ENCODE data around the gene PCDHGB3. TPM values are rescaled to one million over a fixed set of nuclear protein-coding genes. Genes with fewer than 3 reads are reported as not detected.
"Not testable (repeated sequence)": the region's sequence is repeated elsewhere in the genome, so short reads cannot be mapped to it uniquely, and the experiment has no call there.

The PCDHGB3 gene
- total and polyA plus RNA-seq, 10 of the 15 experiments (the other 5 are each of a cell fraction or from before 2014, with no cell fraction given): 0.12 to 0.50 (median 0.20) TPM; not detected in 4

GRCh38 chr5:141394401-141395187, 24.6 kb downstream of the PCDHGB3 start:
- SMC1A ChIA-PET (ENCODE audit: uncharacterized antibody, unreplicated experiment); H3K9me3 ChIP-seq (replicated peaks; ENCODE audit: control insufficient read depth, insufficient read depth, low read length); FAIRE-seq; BruUV-seq (replicated peaks); H3K4me2 ChIP-seq (ENCODE audit: control insufficient read depth, insufficient read depth); in situ Hi-C loops (cut with MboI); H3K9ac ChIP-seq (ENCODE audit: control insufficient read depth, insufficient read depth, low read length); H4K20me1 ChIP-seq (ENCODE audit: control insufficient read depth, insufficient read depth); intact Hi-C loops (cut with micrococcal nuclease; ENCODE audit: unreplicated experiment); POLR2A ChIA-PET; H3K27ac ChIP-seq (ENCODE audit: control insufficient read depth, insufficient read depth); H3K4me3 ChIP-seq; H3K79me2 ChIP-seq (ENCODE audit: control insufficient read depth, insufficient read depth, low read length); H3K27me3 ChIP-seq (replicated peaks in 1 of 2; ENCODE audit: control insufficient read depth in 2 of 2, insufficient read depth in 2 of 2, low read length in 1 of 2); ATAC-seq; H3K36me3 ChIP-seq (ENCODE audit: control insufficient read depth in 2 of 2, insufficient read depth in 2 of 2, low read length in 1 of 2); RAD21 ChIA-PET (ENCODE audit: unreplicated experiment); DNase-seq (ENCODE audit: low read depth, low spot score); H3K4me1 ChIP-seq (ENCODE audit: control insufficient read depth, insufficient read depth, low read length); H2AFZ ChIP-seq (ENCODE audit: control insufficient read depth, low read depth, low read length): not testable (repeated sequence)
- CTCF ChIA-PET: interaction anchor here (0.6 to 1.6 kb wide), 6 partner anchors 12 to 169 kb away, joined by 3 to 6 read pairs (median 4); partner anchors contain the start of genes PCDHGA10 and PCDHGA12
- WGBS (ENCODE audit: insufficient coverage, insufficient replicate concordance, low lambda C conversion rate, missing lambda C conversion rate): 96% methylated on average over 34 of the region's 53 CpGs

DNA sequence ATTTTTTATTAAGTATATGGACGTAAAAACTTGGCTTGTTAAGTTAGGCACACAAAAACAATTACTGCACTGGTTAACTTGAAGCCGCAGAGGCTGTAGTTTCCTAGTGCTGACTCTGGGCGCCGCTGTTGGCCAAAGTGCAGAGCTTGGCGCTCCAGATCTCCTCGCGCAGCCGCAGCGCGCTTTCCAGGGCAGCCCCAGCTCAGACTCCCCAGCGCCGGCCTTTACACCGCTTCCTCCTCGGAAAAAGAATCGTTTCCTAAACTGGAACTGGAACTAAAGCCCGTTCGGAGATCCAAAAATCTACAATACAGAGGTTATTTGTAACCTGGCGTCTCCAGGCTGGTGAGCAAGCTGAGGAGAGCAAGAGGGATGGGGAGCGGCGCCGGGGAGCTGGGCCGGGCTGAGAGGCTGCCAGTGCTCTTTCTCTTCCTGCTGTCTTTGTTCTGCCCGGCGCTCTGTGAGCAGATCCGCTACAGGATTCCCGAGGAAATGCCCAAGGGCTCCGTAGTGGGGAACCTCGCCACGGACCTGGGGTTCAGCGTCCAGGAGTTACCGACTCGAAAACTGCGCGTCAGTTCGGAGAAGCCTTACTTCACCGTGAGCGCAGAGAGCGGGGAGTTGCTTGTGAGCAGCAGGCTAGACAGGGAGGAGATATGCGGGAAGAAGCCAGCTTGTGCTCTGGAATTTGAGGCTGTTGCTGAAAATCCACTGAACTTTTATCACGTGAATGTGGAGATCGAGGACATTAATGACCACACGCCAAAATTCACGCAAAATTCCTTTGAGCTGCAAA, 27.9 kb downstream of the PCDHGB3 start, which contains the start of gene PCDHGB5:
Gene PCDHGB5, plus strand, starts transcription at position 192 of the 796 bp plus-strand sequence. Its CDS starts 181 bp downstream, at position 373.
- peak; percentile 38 for FAIRE-seq
- 8% methylated on average over 26 of the region's 43 CpGs for WGBS (ENCODE audit: insufficient coverage, insufficient replicate concordance, low lambda C conversion rate, missing lambda C conversion rate)
- H4K20me1 ChIP-seq (ENCODE audit: control insufficient read depth, insufficient read depth); POLR2A ChIA-PET; DNase-seq (ENCODE audit: low read depth, low spot score); H3K9ac ChIP-seq (ENCODE audit: control insufficient read depth, insufficient read depth, low read length); H2AFZ ChIP-seq (ENCODE audit: control insufficient read depth, low read depth, low read length); H3K27ac ChIP-seq (ENCODE audit: control insufficient read depth, insufficient read depth); H3K27me3 ChIP-seq (replicated peaks in 1 of 2; ENCODE audit: control insufficient read depth in 2 of 2, insufficient read depth in 2 of 2, low read length in 1 of 2); H3K36me3 ChIP-seq (ENCODE audit: control insufficient read depth in 2 of 2, insufficient read depth in 2 of 2, low read length in 1 of 2); in situ Hi-C loops (cut with MboI); H3K79me2 ChIP-seq (ENCODE audit: control insufficient read depth, insufficient read depth, low read length); intact Hi-C loops (cut with micrococcal nuclease; ENCODE audit: unreplicated experiment); BruUV-seq (replicated peaks); H3K4me2 ChIP-seq (ENCODE audit: control insufficient read depth, insufficient read depth); H3K4me1 ChIP-seq (ENCODE audit: control insufficient read depth, insufficient read depth, low read length): not testable (repeated sequence)
- ChIA-PET RAD21 (ENCODE audit: unreplicated experiment) (interaction anchor here (1.4 kb wide), 1 partner anchor 15 kb away, joined by 4 read pairs; the partner anchor contains the start of gene PCDHGA10), CTCF (interaction anchor here (0.9 to 1.7 kb wide), 10 partner anchors 10 to 166 kb away, joined by 3 to 8 read pairs (median 4); partner anchors contain the start of genes PCDHGA1, PCDHGA10, PCDHGA12 and PCDHGB3), SMC1A (ENCODE audit: uncharacterized antibody, unreplicated experiment) (interaction anchor here (1.3 kb wide), 1 partner anchor 160 kb away, joined by 5 read pairs; no protein-coding TSS in a partner anchor)
- H3K4me3 ChIP-seq: peak within 1 kb of the TSS; percentile 53; the same call in 1 of the 2 replicates
- peaks cover 18% of the 10 kb centered on the region; the same call in 2 of the 3 replicates for H3K9me3 ChIP-seq (replicated peaks; ENCODE audit: control insufficient read depth, insufficient read depth, low read length)
- TF ChIP-seq CTCF (IDR thresholded peaks at IDR 0.05 in 2 of 3, conservative IDR thresholded peaks at IDR 0.05 in 1 of 3; ENCODE audit: control insufficient read depth in 2 of 3, extremely low read depth in 1 of 3, insufficient read depth in 1 of 3, low read depth in 3 of 3, low read length in 3 of 3) (peak; percentile 40 to 57 (median 41); a peak in 5 of 6 replicates), RAD21 (IDR thresholded peaks at IDR 0.05; ENCODE audit: insufficient read depth, low read depth, low read length) (peak; percentile 37), NRF1 (conservative IDR thresholded peaks at IDR 0.05; ENCODE audit: low read depth, low read length) (0 out of 2 replicates have a peak, but pooled peaks have one; percentile 12), CBX5 (IDR thresholded peaks at IDR 0.05; ENCODE audit: low read depth) (peak; percentile 60; the same call in 1 of the 2 replicates)
- ATAC-seq: peak; percentile 82
